Measurements from ENCODE around the gene SH2D1A. TPM values are rescaled to one million over a fixed set of nuclear protein-coding genes. Genes with fewer than 3 reads are reported as not detected.
"Not testable (repeated sequence)": the region's sequence is repeated elsewhere in the genome, so short reads cannot be mapped to it uniquely, and the experiment has no call there.

SH2D1A gene
- not detected in 2 replicates for total RNA-seq (2021)
- long read RNA-seq, result 0 reads

DNA sequence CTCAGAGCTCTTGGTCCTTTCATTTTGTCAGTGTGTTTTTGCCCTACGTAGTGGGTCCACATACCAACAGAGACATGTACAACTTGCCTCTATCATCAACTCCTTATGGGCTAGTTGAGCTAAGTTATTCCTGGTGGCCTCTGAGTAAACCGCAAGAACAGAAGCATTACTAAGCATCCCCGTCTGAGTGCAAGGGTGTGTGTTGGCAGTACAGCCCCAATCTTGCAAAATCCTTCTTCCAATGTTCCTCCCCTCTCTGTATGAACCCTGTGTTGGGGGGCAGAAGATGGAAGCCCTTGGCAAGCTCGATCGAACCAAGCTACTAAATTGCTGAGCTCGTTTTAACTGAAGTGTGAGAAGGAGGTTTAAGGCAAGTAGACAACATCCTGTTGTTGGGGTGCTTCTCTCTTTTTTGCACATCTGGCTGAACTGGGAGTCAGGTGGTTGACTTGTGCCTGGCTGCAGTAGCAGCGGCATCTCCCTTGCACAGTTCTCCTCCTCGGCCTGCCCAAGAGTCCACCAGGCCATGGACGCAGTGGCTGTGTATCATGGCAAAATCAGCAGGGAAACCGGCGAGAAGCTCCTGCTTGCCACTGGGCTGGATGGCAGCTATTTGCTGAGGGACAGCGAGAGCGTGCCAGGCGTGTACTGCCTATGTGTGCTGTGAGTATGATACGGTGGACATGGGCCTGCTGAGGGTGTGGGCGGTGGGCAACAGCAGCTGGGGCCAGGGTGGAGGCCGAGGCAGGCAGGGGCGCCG is at the start of gene SH2D1A:
Gene SH2D1A (plus strand): TSS at position 447 of the 760 bp plus-strand sequence. CDS start 80 bp downstream, at position 527.
- Histone ChIP-seq H2BK12ac (ENCODE audit: insufficient read length, low read depth, low read length) (no peak within 1 kb of the TSS), H3K4me2 (ENCODE audit: insufficient read depth, insufficient read length, low read length) (no peak within 1 kb of the TSS), H3K23me2 (ENCODE audit: insufficient read length, low read depth, low read length, poor library complexity, severe bottlenecking) (no peaks in the 10 kb centered on the region), H3K4ac (ENCODE audit: low read depth, low read length) (no peak within 1 kb of the TSS), H3K14ac (ENCODE audit: insufficient read depth, low read length) (no peak within 1 kb of the TSS), H2BK120ac (ENCODE audit: low read depth, low read length, poor library complexity, severe bottlenecking) (no peak within 1 kb of the TSS), H4K91ac (ENCODE audit: insufficient read length, low read depth, low read length) (no peak within 1 kb of the TSS), H3K9me3 (ENCODE audit: control insufficient read depth, low read depth, low read length) (no peaks in the 10 kb centered on the region), H3K56ac (ENCODE audit: insufficient read length, low read depth, low read length) (no peak within 1 kb of the TSS), H3K79me1 (ENCODE audit: insufficient read depth, low read depth, low read length, poor library complexity, severe bottlenecking) (no peaks in the 10 kb centered on the region), H2AK5ac (ENCODE audit: insufficient read length, low read length) (no peak within 1 kb of the TSS), H3K27me3 (ENCODE audit: insufficient read depth, low read length) (no peaks in the 10 kb centered on the region), H3T11ph (ENCODE audit: low read length) (no peak within 1 kb of the TSS), H2BK5ac (ENCODE audit: insufficient read length, low read length) (no peak within 1 kb of the TSS), H3K18ac (ENCODE audit: insufficient read length, low read depth, low read length) (no peak within 1 kb of the TSS), H2AFZ (ENCODE audit: low read length) (no peak within 1 kb of the TSS), H3K27ac (ENCODE audit: insufficient read length, low read depth, low read length) (no peak within 1 kb of the TSS), H4K20me1 (ENCODE audit: control insufficient read depth, insufficient read depth, insufficient read length) (no peaks in the 10 kb centered on the region), H4K8ac (replicated peaks; ENCODE audit: insufficient read length, low read depth, low read length) (no peak within 1 kb of the TSS), H3K23ac (ENCODE audit: insufficient read length, low read depth, low read length) (no peak within 1 kb of the TSS), H4K5ac (ENCODE audit: insufficient read length, low read depth, low read length) (no peak within 1 kb of the TSS), H3K9ac (ENCODE audit: extremely low read depth, insufficient read length, low read length) (no peak within 1 kb of the TSS), H2BK15ac (ENCODE audit: low read depth, low read length) (no peak within 1 kb of the TSS), H3K79me2 (ENCODE audit: insufficient read depth, low read length) (no peaks in the 10 kb centered on the region), H3K4me1 (ENCODE audit: insufficient read depth, low read length) (no peaks in the 10 kb centered on the region), H2BK20ac (ENCODE audit: low read depth, low read length, poor library complexity, severe bottlenecking) (no peak within 1 kb of the TSS)
- H3K4me3 Mint-ChIP-seq, result no peak within 1 kb of the TSS
- no peak for DNase-seq
- WGBS (ENCODE audit: extremely low coverage, insufficient read length, low lambda C conversion rate), result no CpG with 5 or more reads among the region's 19 CpGs
- no peaks in the 10 kb centered on the region for H3K36me3 Mint-ChIP-seq (ENCODE audit: insufficient read depth in 1 of 3, low read depth in 3 of 3)
- H3K27ac Mint-ChIP-seq, result no peak within 1 kb of the TSS
- no peaks in the 10 kb centered on the region; the same call in 1 of the 2 replicates for H3K27me3 Mint-ChIP-seq (ENCODE audit: low read depth)
- peaks cover 0 to 4% of the 10 kb centered on the region in 2 experiments; a peak in 1 of 5 replicates for H3K9me3 Mint-ChIP-seq
- H3K4me1 Mint-ChIP-seq, result peaks cover 18 to 21% of the 10 kb centered on the region in 2 experiments
- TF ChIP-seq CTCF (conservative IDR thresholded peaks at IDR 0.05), result no peak

DNA sequence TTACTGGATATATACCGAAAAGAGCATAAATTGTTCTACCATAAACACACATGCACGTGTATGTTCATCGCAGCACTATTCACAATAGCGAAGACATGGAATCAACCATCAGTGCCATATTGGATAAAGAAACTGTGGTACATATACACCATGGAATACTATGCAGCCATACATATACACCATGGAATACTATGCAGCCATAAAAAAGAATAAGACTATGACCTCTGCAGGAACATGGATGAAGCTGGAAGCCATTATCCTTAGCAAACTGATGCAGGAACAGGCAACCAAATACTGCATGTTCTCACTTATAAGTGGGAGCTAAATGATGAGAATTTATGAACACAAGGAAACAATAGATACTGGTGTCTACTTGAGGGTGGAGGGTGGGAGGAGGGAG is 47.0 kb upstream of the SH2D1A start:
- H4K5ac ChIP-seq (ENCODE audit: insufficient read length, low read depth, low read length); H2BK5ac ChIP-seq (ENCODE audit: insufficient read length, low read length); DNase-seq; H2BK15ac ChIP-seq (ENCODE audit: low read depth, low read length); H3K4me2 ChIP-seq (ENCODE audit: insufficient read depth, insufficient read length, low read length); H3K27me3 Mint-ChIP-seq (ENCODE audit: low read depth); H3K9ac ChIP-seq (ENCODE audit: extremely low read depth, insufficient read length, low read length); H3K9me3 ChIP-seq (ENCODE audit: control insufficient read depth, low read depth, low read length); H3K4me3 Mint-ChIP-seq; H3K4ac ChIP-seq (ENCODE audit: low read depth, low read length); H3K18ac ChIP-seq (ENCODE audit: insufficient read length, low read depth, low read length); H3K36me3 Mint-ChIP-seq (ENCODE audit: insufficient read depth in 1 of 3, low read depth in 3 of 3); H3K4me1 ChIP-seq (ENCODE audit: insufficient read depth, low read length); H3K23ac ChIP-seq (ENCODE audit: insufficient read length, low read depth, low read length); H3K79me2 ChIP-seq (ENCODE audit: insufficient read depth, low read length); H2AK5ac ChIP-seq (ENCODE audit: insufficient read length, low read length); H4K8ac ChIP-seq (replicated peaks; ENCODE audit: insufficient read length, low read depth, low read length); H3K14ac ChIP-seq (ENCODE audit: insufficient read depth, low read length); H3K27me3 ChIP-seq (ENCODE audit: insufficient read depth, low read length); H3K23me2 ChIP-seq (ENCODE audit: insufficient read length, low read depth, low read length, poor library complexity, severe bottlenecking); H3K4me1 Mint-ChIP-seq; H3K79me1 ChIP-seq (ENCODE audit: insufficient read depth, low read depth, low read length, poor library complexity, severe bottlenecking); H4K20me1 ChIP-seq (ENCODE audit: control insufficient read depth, insufficient read depth, insufficient read length); H2BK12ac ChIP-seq (ENCODE audit: insufficient read length, low read depth, low read length); H2BK20ac ChIP-seq (ENCODE audit: low read depth, low read length, poor library complexity, severe bottlenecking); H3T11ph ChIP-seq (ENCODE audit: low read length); H4K91ac ChIP-seq (ENCODE audit: insufficient read length, low read depth, low read length); H3K27ac ChIP-seq (ENCODE audit: insufficient read length, low read depth, low read length); H2AFZ ChIP-seq (ENCODE audit: low read length); H3K56ac ChIP-seq (ENCODE audit: insufficient read length, low read depth, low read length); H3K27ac Mint-ChIP-seq; H2BK120ac ChIP-seq (ENCODE audit: low read depth, low read length, poor library complexity, severe bottlenecking): not testable (repeated sequence)
- peaks cover 3 to 20% of the 10 kb centered on the region in 2 experiments; a peak in 3 of 5 replicates for H3K9me3 Mint-ChIP-seq
- WGBS (ENCODE audit: extremely low coverage, insufficient read length, low lambda C conversion rate), result no CpG with 5 or more reads among the region's 4 CpGs

All from H9 (cell line).